PC-3 (cell line): ENCODE data around the gene MYO7A.

Experiments
- CTCF ChIP-seq: fragments of 300-600 bp; sonication (generic); conservative IDR thresholded peaks from 2 replicates; pipeline ENCODE4 v1.5.1; 2017; ENCODE audit warnings: antibody characterized with exemption, low read depth, mild to moderate bottlenecking, low read length
- EZH2 ChIP-seq: fragments of 300-600 bp; sonication (generic); IDR thresholded peaks from one replicate; pipeline ENCODE4 v1.6.1; 2017; ENCODE audit warnings: antibody characterized with exemption, mild to moderate bottlenecking, low read length; ENCODE audit not compliant: unreplicated experiment
- EZH2phosphoT487 ChIP-seq: fragments of 300-600 bp; sonication (generic); IDR thresholded peaks from 2 replicates; pipeline ENCODE4 v1.6.1; 2018; ENCODE audit warnings: mild to moderate bottlenecking, antibody characterized with exemption, low read length, borderline replicate concordance

GRCh38 chr11:77213029-77213579, 85.1 kb downstream of the MYO7A start:
- no peak for TF ChIP-seq EZH2
- TF ChIP-seq CTCF, result no peak
- TF ChIP-seq EZH2phosphoT487, result no peak
